ENCODE results near the gene L3MBTL4. TPM values are rescaled to one million over a fixed set of nuclear protein-coding genes. Genes with fewer than 3 reads are reported as not detected.

The L3MBTL4 gene
- not detected for polyA plus RNA-seq (2012; ENCODE audit: insufficient read depth, insufficient read length, low read depth)

DNA sequence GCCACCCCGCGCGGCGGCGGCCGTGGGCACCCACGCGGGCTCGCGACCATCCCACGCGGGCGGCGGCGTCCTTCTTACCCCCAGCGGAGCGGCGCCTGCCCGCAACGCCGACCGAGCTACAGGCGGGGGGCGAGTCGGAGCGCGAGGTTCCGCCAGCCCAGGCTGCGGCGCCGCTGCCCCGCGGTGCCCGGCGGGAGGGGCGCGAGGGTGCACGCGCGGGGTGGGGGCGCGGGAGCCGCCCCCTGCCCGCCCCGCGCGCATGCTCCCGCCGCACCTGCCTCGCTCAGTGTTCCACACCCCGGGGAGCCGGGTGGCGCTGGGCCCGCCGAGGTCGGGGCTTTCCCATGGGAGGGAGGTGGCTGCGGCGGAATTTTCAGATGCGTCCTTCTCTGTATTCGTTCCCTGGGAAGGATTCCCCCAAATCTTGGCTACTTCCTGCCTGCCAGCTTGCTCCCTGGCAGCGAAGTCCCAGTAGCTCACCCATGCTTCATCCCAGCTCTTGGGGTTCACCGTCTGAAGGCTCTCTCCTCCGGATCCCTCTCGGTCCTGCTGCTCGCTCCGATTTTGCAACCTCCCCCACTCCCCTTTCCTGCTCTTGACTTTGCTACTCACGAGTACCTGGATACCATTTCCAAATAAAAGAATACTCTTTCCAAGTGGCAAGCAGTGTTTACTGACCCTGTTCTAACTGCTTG, at the start of gene L3MBTL4:
Gene L3MBTL4 (minus strand): TSS at position 189 of the 695 bp plus-strand sequence. CDS start 103,286 bp downstream, outside the sequence.
- no peak within 1 kb of the TSS for H3K4me3 ChIP-seq (ENCODE audit: low read depth, low read length)
- H3K36me3 ChIP-seq, result no peaks in the 10 kb centered on the region
- no peaks in the 10 kb centered on the region for H3K27me3 ChIP-seq
- DNase-seq, result no peak
- no peaks in the 10 kb centered on the region for H3K4me1 ChIP-seq
- TF ChIP-seq, protein P1, sequence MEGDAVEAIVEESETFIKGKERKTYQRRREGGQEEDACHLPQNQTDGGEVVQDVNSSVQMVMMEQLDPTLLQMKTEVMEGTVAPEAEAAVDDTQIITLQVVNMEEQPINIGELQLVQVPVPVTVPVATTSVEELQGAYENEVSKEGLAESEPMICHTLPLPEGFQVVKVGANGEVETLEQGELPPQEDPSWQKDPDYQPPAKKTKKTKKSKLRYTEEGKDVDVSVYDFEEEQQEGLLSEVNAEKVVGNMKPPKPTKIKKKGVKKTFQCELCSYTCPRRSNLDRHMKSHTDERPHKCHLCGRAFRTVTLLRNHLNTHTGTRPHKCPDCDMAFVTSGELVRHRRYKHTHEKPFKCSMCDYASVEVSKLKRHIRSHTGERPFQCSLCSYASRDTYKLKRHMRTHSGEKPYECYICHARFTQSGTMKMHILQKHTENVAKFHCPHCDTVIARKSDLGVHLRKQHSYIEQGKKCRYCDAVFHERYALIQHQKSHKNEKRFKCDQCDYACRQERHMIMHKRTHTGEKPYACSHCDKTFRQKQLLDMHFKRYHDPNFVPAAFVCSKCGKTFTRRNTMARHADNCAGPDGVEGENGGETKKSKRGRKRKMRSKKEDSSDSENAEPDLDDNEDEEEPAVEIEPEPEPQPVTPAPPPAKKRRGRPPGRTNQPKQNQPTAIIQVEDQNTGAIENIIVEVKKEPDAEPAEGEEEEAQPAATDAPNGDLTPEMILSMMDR (IDR thresholded peaks at IDR 0.05; ENCODE audit: low read depth, low read length), result no peak
- no peaks in the 10 kb centered on the region for H3K9me3 ChIP-seq

DNA sequence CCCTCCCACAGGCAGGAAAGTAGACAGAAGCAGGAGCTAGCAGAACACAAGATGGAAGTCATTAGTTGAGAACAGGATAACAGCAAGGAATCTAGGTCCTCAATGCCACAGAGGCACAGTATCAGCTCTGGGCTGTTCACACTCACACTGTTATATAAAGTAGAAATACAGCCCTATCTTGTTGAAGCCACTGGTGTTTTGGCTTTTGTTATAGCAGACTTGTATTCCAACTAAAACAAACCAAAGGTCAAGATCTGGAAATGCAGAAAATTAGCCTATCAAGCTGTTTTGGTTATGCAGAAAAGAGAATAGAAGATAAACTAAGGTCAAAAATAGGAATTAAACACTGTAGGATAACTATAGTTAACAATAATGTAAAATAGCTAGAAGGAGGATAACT, 37.5 kb upstream of the L3MBTL4 start:
- no peaks in the 10 kb centered on the region for H3K4me1 ChIP-seq
- TF ChIP-seq, protein P1 (IDR thresholded peaks at IDR 0.05; ENCODE audit: low read depth, low read length), result no peak
- no peaks in the 10 kb centered on the region for H3K27me3 ChIP-seq
- no peaks in the 10 kb centered on the region for H3K9me3 ChIP-seq
- no peak overlapping the region for H3K4me3 ChIP-seq (ENCODE audit: low read depth, low read length)
- no peak for DNase-seq
- no peaks in the 10 kb centered on the region for H3K36me3 ChIP-seq

DNA sequence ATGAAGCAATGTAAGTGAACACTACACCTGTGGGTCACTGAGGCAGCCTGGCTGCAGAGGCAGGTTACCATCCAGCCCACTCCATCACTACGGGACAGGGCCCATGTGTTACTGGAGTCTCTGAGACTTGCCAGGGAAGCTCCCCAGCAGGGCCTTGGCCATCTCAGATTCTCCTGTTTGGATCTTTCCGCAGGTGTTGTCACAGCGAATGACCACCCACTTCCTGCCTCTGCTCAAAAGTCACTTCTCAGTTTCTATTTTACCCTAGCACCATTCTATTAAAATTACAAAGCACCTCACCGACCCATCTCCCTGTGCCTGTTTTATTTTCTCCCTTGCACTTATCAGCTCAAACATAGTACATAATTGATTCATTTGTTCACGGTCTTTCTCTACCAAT, 34.5 kb upstream of the L3MBTL4 start:
- Histone ChIP-seq H3K4me3 (ENCODE audit: low read depth, low read length) (no peak overlapping the region), H3K36me3 (no peaks in the 10 kb centered on the region), H3K4me1 (no peaks in the 10 kb centered on the region), H3K27me3 (no peaks in the 10 kb centered on the region), H3K9me3 (no peaks in the 10 kb centered on the region)
- no peak for DNase-seq
- TF ChIP-seq, protein P1 (IDR thresholded peaks at IDR 0.05; ENCODE audit: low read depth, low read length), result no peak

DNA sequence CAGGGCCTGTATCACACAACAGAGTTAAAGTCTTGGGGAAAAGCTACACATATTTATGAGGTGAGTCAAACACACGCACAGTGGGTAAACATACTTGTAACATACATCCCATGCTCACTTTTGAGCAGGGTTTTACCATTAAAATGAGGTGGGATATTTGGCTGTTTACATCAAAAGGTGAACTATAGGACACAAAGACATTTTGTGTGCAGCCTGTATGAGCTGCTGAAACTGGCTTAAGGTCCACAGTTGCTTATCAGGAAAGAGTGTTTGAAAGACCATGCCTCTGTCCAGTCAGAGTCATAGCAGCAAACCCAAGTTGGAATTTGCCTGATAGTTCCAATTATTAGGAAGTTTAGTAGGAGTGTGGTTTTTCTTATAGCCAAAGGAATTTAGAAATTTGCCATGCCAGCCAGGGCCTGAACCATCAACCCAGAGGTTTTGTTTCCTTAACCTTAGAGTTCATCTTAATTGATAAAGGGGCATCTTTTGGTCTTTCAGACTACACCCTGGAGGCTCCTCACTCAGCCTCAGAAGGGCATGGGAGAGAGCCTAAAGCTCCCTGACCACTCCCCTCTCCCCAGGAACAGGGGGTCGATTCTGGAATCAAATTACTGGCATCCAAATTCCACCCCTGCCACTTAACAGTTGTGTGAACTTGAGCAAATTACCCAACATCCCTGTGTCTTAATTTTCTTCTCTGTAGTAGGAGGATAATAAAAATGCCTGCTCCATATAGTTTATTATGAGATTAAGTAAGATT, 29.9 kb upstream of the L3MBTL4 start:
- H3K4me3 ChIP-seq (ENCODE audit: low read depth, low read length), result no peak overlapping the region
- no peaks in the 10 kb centered on the region for H3K27me3 ChIP-seq
- no peaks in the 10 kb centered on the region for H3K9me3 ChIP-seq
- DNase-seq, result no peak
- no peaks in the 10 kb centered on the region for H3K4me1 ChIP-seq
- TF ChIP-seq, protein P1 (IDR thresholded peaks at IDR 0.05; ENCODE audit: low read depth, low read length), result no peak
- no peaks in the 10 kb centered on the region for H3K36me3 ChIP-seq

DNA sequence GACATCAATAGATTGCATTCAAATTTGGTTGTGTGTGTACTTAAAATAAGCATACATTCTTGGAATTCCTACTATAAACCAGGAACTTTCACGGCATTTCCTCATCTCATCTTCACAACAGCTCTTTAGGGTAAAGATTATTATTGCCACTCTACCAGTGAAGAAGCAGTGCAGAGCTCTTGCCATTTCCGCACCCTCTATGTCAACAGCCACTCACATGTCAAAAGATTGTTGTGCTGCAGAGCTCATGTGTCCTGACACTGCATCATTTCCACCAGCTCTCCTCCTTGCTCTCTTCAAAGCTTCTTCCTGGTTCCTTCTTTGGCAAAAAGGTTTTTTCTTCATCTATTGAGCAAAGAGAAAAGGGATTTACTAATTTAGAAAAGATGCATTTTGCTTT, 26.5 kb upstream of the L3MBTL4 start:
- no peaks in the 10 kb centered on the region for H3K9me3 ChIP-seq
- TF ChIP-seq, protein P1 (IDR thresholded peaks at IDR 0.05; ENCODE audit: low read depth, low read length), result no peak
- no peaks in the 10 kb centered on the region for H3K36me3 ChIP-seq
- no peaks in the 10 kb centered on the region for H3K27me3 ChIP-seq
- no peak for DNase-seq
- no peak overlapping the region for H3K4me3 ChIP-seq (ENCODE audit: low read depth, low read length)
- H3K4me1 ChIP-seq, result no peaks in the 10 kb centered on the region
